HUDEP-2 (cell line): ENCODE results near the gene CDKN1C.

Source experiments
- DNase-seq, 76 experiments: peaks; one replicate each; lab custom pipeline; 2025; ENCODE audit not compliant: unreplicated experiment in 76 of 76; lab: John Stamatoyannopoulos, UW

The CDKN1C gene

GRCh38 chr11:2890466-2891294, 5.1 kb upstream of the CDKN1C start:
- DNase-seq = peak in 69 of 76 experiments; percentile 22 to 96 (median 66)

GRCh38 chr11:2889362-2890273, 4.0 kb upstream of the CDKN1C start:
- no peak for DNase-seq

- DNase-seq = peak in 71 of 76 experiments; percentile 16 to 90 (median 71)
Observed at GRCh38 chr11:2888266-2888968, 2.8 kb upstream of the CDKN1C start.

- DNase-seq = no peak
Observed at GRCh38 chr11:2887515-2888195, 2.1 kb upstream of the CDKN1C start.

GRCh38 chr11:2886936-2887335, 1.4 kb upstream of the CDKN1C start:
- DNase-seq = no peak

- no peak for DNase-seq
Observed at GRCh38 chr11:2886191-2886894, 768 bp upstream of the CDKN1C start.

GRCh38 chr11:2885017-2885677, 428 bp downstream of the CDKN1C start:
- DNase-seq = peak in 35 of 76 experiments; percentile 9 to 60 (median 29)

GRCh38 chr11:2883979-2884815, 1.4 kb downstream of the CDKN1C start:
- no peak for DNase-seq

GRCh38 chr11:2883640-2883978, 2.0 kb downstream of the CDKN1C start:
- DNase-seq = no peak

- DNase-seq = no peak
Observed at GRCh38 chr11:2882396-2883110, 3.0 kb downstream of the CDKN1C start.

GRCh38 chr11:2881981-2882375, 3.6 kb downstream of the CDKN1C start:
- no peak for DNase-seq

- no peak for DNase-seq
Observed at GRCh38 chr11:2881076-2881980, 4.2 kb downstream of the CDKN1C start.

GRCh38 chr11:2880646-2881045, 4.9 kb downstream of the CDKN1C start:
- DNase-seq = no peak

- DNase-seq = no peak
Observed at GRCh38 chr11:2878782-2879181, 6.8 kb downstream of the CDKN1C start.

- DNase-seq = no peak
Observed at GRCh38 chr11:2877474-2877873, 8.1 kb downstream of the CDKN1C start.

GRCh38 chr11:2874963-2875362, 10.6 kb downstream of the CDKN1C start:
- DNase-seq = no peak
